ENCODE results near the gene ITPK1.

- no peak for TF ChIP-seq CTCF (IDR thresholded peaks at IDR 0.05)
- TF ChIP-seq POLR2A (IDR thresholded peaks at IDR 0.05) = no peak
Observed at GRCh38 chr14:92948647-92949046, 167.1 kb downstream of the ITPK1 start.
